ENCODE measurements around the gene FAM24B.

The FAM24B gene

GRCh38 chr10:122830273-122830964, 49.0 kb downstream of the FAM24B start:
- WGBS (ENCODE audit: extremely low coverage, insufficient coverage, low lambda C conversion rate), result no CpG with 5 or more reads among the region's 7 CpGs
- no peak overlapping the region for H3K56ac ChIP-seq (ENCODE audit: low read length)
- no peak overlapping the region for H3K4ac ChIP-seq (ENCODE audit: low read depth, low read length)
- H4K5ac ChIP-seq (ENCODE audit: low read length), result no peak overlapping the region
- H2BK15ac ChIP-seq (replicated peaks; ENCODE audit: low read depth), result no peak overlapping the region
- H3K4me2 ChIP-seq (ENCODE audit: low read length), result no peak overlapping the region
- H3K79me1 ChIP-seq (ENCODE audit: low read length), result no peaks in the 10 kb centered on the region
- DNase-seq, result no peak
- H3K27ac ChIP-seq (ENCODE audit: low read depth, low read length), result no peak overlapping the region
- H3K23ac ChIP-seq (ENCODE audit: low read length), result no peak overlapping the region
- H3K27me3 ChIP-seq (ENCODE audit: insufficient read depth, low read length, poor library complexity), result no peaks in the 10 kb centered on the region
- no peaks in the 10 kb centered on the region for H3K4me1 ChIP-seq (ENCODE audit: control insufficient read depth, low read depth, low read length)
- H3K36me3 ChIP-seq (ENCODE audit: control insufficient read depth, insufficient read depth, low read length), result no peaks in the 10 kb centered on the region
- H3K4me3 ChIP-seq (ENCODE audit: low read length), result no peak overlapping the region
- H2AK5ac ChIP-seq (ENCODE audit: low read length), result no peak overlapping the region
- H2BK5ac ChIP-seq (ENCODE audit: low read length), result no peak overlapping the region
- no peak overlapping the region for H4K8ac ChIP-seq (ENCODE audit: low read depth, low read length)
- no peak overlapping the region for H2BK120ac ChIP-seq (ENCODE audit: low read depth, low read length)
- no peak overlapping the region for H3K18ac ChIP-seq (ENCODE audit: low read length)
- no peaks in the 10 kb centered on the region for H3K79me2 ChIP-seq (ENCODE audit: control insufficient read depth, insufficient read depth, low read length)
- H3K9ac ChIP-seq (ENCODE audit: low read length), result no peak overlapping the region

GRCh38 chr10:122829454-122829853, 49.9 kb downstream of the FAM24B start:
- Histone ChIP-seq H3K4me3 (ENCODE audit: low read length) (no peak overlapping the region), H2BK120ac (ENCODE audit: low read depth, low read length) (no peak overlapping the region), H3K79me1 (ENCODE audit: low read length) (no peaks in the 10 kb centered on the region), H2AK5ac (ENCODE audit: low read length) (no peak overlapping the region), H3K4me2 (ENCODE audit: low read length) (no peak overlapping the region), H3K27me3 (ENCODE audit: insufficient read depth, low read length, poor library complexity) (no peaks in the 10 kb centered on the region), H4K8ac (ENCODE audit: low read depth, low read length) (no peak overlapping the region), H4K5ac (ENCODE audit: low read length) (no peak overlapping the region), H2BK15ac (replicated peaks; ENCODE audit: low read depth) (no peak overlapping the region), H3K79me2 (ENCODE audit: control insufficient read depth, insufficient read depth, low read length) (no peaks in the 10 kb centered on the region), H3K27ac (ENCODE audit: low read depth, low read length) (no peak overlapping the region), H3K23ac (ENCODE audit: low read length) (no peak overlapping the region), H2BK5ac (ENCODE audit: low read length) (no peak overlapping the region), H3K36me3 (ENCODE audit: control insufficient read depth, insufficient read depth, low read length) (no peaks in the 10 kb centered on the region), H3K56ac (ENCODE audit: low read length) (no peak overlapping the region), H3K4me1 (ENCODE audit: control insufficient read depth, low read depth, low read length) (no peaks in the 10 kb centered on the region), H3K4ac (ENCODE audit: low read depth, low read length) (no peak overlapping the region), H3K18ac (ENCODE audit: low read length) (no peak overlapping the region), H3K9ac (ENCODE audit: low read length) (no peak overlapping the region)
- no CpG with 5 or more reads among the region's 8 CpGs for WGBS (ENCODE audit: extremely low coverage, insufficient coverage, low lambda C conversion rate)
- DNase-seq, result no peak

- no peak overlapping the region for H2BK5ac ChIP-seq (ENCODE audit: low read length)
- no peaks in the 10 kb centered on the region for H3K79me2 ChIP-seq (ENCODE audit: control insufficient read depth, insufficient read depth, low read length)
- H3K18ac ChIP-seq (ENCODE audit: low read length), result no peak overlapping the region
- no peak for DNase-seq
- H3K23ac ChIP-seq (ENCODE audit: low read length), result no peak overlapping the region
- no peaks in the 10 kb centered on the region for H3K4me1 ChIP-seq (ENCODE audit: control insufficient read depth, low read depth, low read length)
- H2BK120ac ChIP-seq (ENCODE audit: low read depth, low read length), result no peak overlapping the region
- no peaks in the 10 kb centered on the region for H3K27me3 ChIP-seq (ENCODE audit: insufficient read depth, low read length, poor library complexity)
- H3K9ac ChIP-seq (ENCODE audit: low read length), result no peak overlapping the region
- no peak overlapping the region for H3K27ac ChIP-seq (ENCODE audit: low read depth, low read length)
- no peaks in the 10 kb centered on the region for H3K79me1 ChIP-seq (ENCODE audit: low read length)
- H3K4me2 ChIP-seq (ENCODE audit: low read length), result no peak overlapping the region
- no peak overlapping the region for H2AK5ac ChIP-seq (ENCODE audit: low read length)
- no CpG with 5 or more reads among the region's 4 CpGs for WGBS (ENCODE audit: extremely low coverage, insufficient coverage, low lambda C conversion rate)
- H3K4ac ChIP-seq (ENCODE audit: low read depth, low read length), result no peak overlapping the region
- no peaks in the 10 kb centered on the region for H3K36me3 ChIP-seq (ENCODE audit: control insufficient read depth, insufficient read depth, low read length)
- no peak overlapping the region for H2BK15ac ChIP-seq (replicated peaks; ENCODE audit: low read depth)
- H4K5ac ChIP-seq (ENCODE audit: low read length), result no peak overlapping the region
- no peak overlapping the region for H4K8ac ChIP-seq (ENCODE audit: low read depth, low read length)
- H3K4me3 ChIP-seq (ENCODE audit: low read length), result no peak overlapping the region
- no peak overlapping the region for H3K56ac ChIP-seq (ENCODE audit: low read length)
Measured at GRCh38 chr10:122828716-122829255, 50.6 kb downstream of the FAM24B start.

GRCh38 chr10:122827302-122827701, 52.1 kb downstream of the FAM24B start:
- H3K23ac ChIP-seq (ENCODE audit: low read length), result no peak overlapping the region
- no CpG with 5 or more reads among the region's 3 CpGs for WGBS (ENCODE audit: extremely low coverage, insufficient coverage, low lambda C conversion rate)
- no peak overlapping the region for H4K5ac ChIP-seq (ENCODE audit: low read length)
- H3K79me2 ChIP-seq (ENCODE audit: control insufficient read depth, insufficient read depth, low read length), result no peaks in the 10 kb centered on the region
- H3K36me3 ChIP-seq (ENCODE audit: control insufficient read depth, insufficient read depth, low read length), result no peaks in the 10 kb centered on the region
- no peak overlapping the region for H3K9ac ChIP-seq (ENCODE audit: low read length)
- no peak overlapping the region for H3K4ac ChIP-seq (ENCODE audit: low read depth, low read length)
- no peaks in the 10 kb centered on the region for H3K4me1 ChIP-seq (ENCODE audit: control insufficient read depth, low read depth, low read length)
- no peak overlapping the region for H2BK5ac ChIP-seq (ENCODE audit: low read length)
- H3K27me3 ChIP-seq (ENCODE audit: insufficient read depth, low read length, poor library complexity), result no peaks in the 10 kb centered on the region
- no peaks in the 10 kb centered on the region for H3K79me1 ChIP-seq (ENCODE audit: low read length)
- no peak overlapping the region for H4K8ac ChIP-seq (ENCODE audit: low read depth, low read length)
- no peak overlapping the region for H3K27ac ChIP-seq (ENCODE audit: low read depth, low read length)
- H2AK5ac ChIP-seq (ENCODE audit: low read length), result no peak overlapping the region
- no peak overlapping the region for H3K56ac ChIP-seq (ENCODE audit: low read length)
- no peak for DNase-seq
- H3K4me2 ChIP-seq (ENCODE audit: low read length), result no peak overlapping the region
- H2BK120ac ChIP-seq (ENCODE audit: low read depth, low read length), result no peak overlapping the region
- H3K4me3 ChIP-seq (ENCODE audit: low read length), result no peak overlapping the region
- H3K18ac ChIP-seq (ENCODE audit: low read length), result no peak overlapping the region
- H2BK15ac ChIP-seq (replicated peaks; ENCODE audit: low read depth), result no peak overlapping the region

GRCh38 chr10:122822973-122823690, 56.2 kb downstream of the FAM24B start:
- H3K18ac ChIP-seq (ENCODE audit: low read length), result no peak overlapping the region
- no peaks in the 10 kb centered on the region for H3K27me3 ChIP-seq (ENCODE audit: insufficient read depth, low read length, poor library complexity)
- H3K79me2 ChIP-seq (ENCODE audit: control insufficient read depth, insufficient read depth, low read length), result no peaks in the 10 kb centered on the region
- H3K23ac ChIP-seq (ENCODE audit: low read length), result no peak overlapping the region
- H3K36me3 ChIP-seq (ENCODE audit: control insufficient read depth, insufficient read depth, low read length), result no peaks in the 10 kb centered on the region
- H2BK15ac ChIP-seq (replicated peaks; ENCODE audit: low read depth), result no peak overlapping the region
- no CpG with 5 or more reads among the region's 11 CpGs for WGBS (ENCODE audit: extremely low coverage, insufficient coverage, low lambda C conversion rate)
- H3K4me2 ChIP-seq (ENCODE audit: low read length), result no peak overlapping the region
- H2BK120ac ChIP-seq (ENCODE audit: low read depth, low read length), result no peak overlapping the region
- no peak overlapping the region for H2BK5ac ChIP-seq (ENCODE audit: low read length)
- H3K4me3 ChIP-seq (ENCODE audit: low read length), result no peak overlapping the region
- H3K56ac ChIP-seq (ENCODE audit: low read length), result no peak overlapping the region
- H3K4ac ChIP-seq (ENCODE audit: low read depth, low read length), result no peak overlapping the region
- no peak overlapping the region for H4K5ac ChIP-seq (ENCODE audit: low read length)
- H3K79me1 ChIP-seq (ENCODE audit: low read length), result no peaks in the 10 kb centered on the region
- no peaks in the 10 kb centered on the region for H3K4me1 ChIP-seq (ENCODE audit: control insufficient read depth, low read depth, low read length)
- H4K8ac ChIP-seq (ENCODE audit: low read depth, low read length), result no peak overlapping the region
- no peak overlapping the region for H3K27ac ChIP-seq (ENCODE audit: low read depth, low read length)
- no peak for DNase-seq
- H2AK5ac ChIP-seq (ENCODE audit: low read length), result no peak overlapping the region
- H3K9ac ChIP-seq (ENCODE audit: low read length), result no peak overlapping the region

All from mesendoderm (in vitro differentiated cells).